Mesenchymal stem cell (in vitro differentiated cells and primary cell): Measurements from ENCODE around the gene GAREM1.
A peak's percentile ranks its signal among the peaks of the same experiment; 100 is the strongest.

Experiments used
- DNase-seq: peaks from one replicate; pipeline ENCODE4 v3.0.0-alpha.2; 2013
- H2AFZ ChIP-seq: one replicate; pipeline ENCODE4 v1.6.1; 2013; ENCODE audit warnings: low read depth, mild to moderate bottlenecking, control low read depth, inconsistent platforms, low read length, moderate library complexity
- H2AK5ac ChIP-seq: 2 replicates; pipeline ENCODE4 v1.6.1; 2013; ENCODE audit warnings: low read length, moderate library complexity, mild to moderate bottlenecking, inconsistent platforms; ENCODE audit not compliant: severe bottlenecking
- H2BK120ac ChIP-seq: one replicate; pipeline ENCODE4 v1.6.1; 2013; ENCODE audit warnings: low read depth, mild to moderate bottlenecking, inconsistent platforms, low read length, moderate library complexity
- H2BK12ac ChIP-seq, 2 experiments: one replicate each; pipeline ENCODE4 v1.6.1; 2013; ENCODE audit warnings: inconsistent platforms in 2 of 2, low read length in 2 of 2, mild to moderate bottlenecking in 2 of 2, moderate library complexity in 2 of 2, control low read depth in 1 of 2
- H2BK15ac ChIP-seq: one replicate; pipeline ENCODE4 v1.6.1; 2013; ENCODE audit warnings: mild to moderate bottlenecking, low read depth, inconsistent platforms; ENCODE audit not compliant: poor library complexity, severe bottlenecking
- H2BK5ac ChIP-seq: 2 replicates; pipeline ENCODE4 v1.6.1; 2013; ENCODE audit warnings: low read depth, mild to moderate bottlenecking, low read length, control low read depth, inconsistent platforms; ENCODE audit not compliant: poor library complexity, severe bottlenecking
- H3K14ac ChIP-seq, 2 experiments: one replicate each; pipeline ENCODE4 v1.6.1; 2013; ENCODE audit warnings: inconsistent platforms in 2 of 2, low read length in 2 of 2, control low read depth in 1 of 2, mild to moderate bottlenecking in 1 of 2, moderate library complexity in 1 of 2
- H3K18ac ChIP-seq, 2 experiments: one replicate each; pipeline ENCODE4 v1.6.1; 2013; ENCODE audit warnings: inconsistent platforms in 2 of 2, low read length in 2 of 2, control low read depth in 1 of 2, low read depth in 1 of 2, mild to moderate bottlenecking in 1 of 2
- H3K23ac ChIP-seq, 2 experiments: one replicate each; pipeline ENCODE4 v1.6.1; 2013; ENCODE audit warnings: inconsistent platforms in 2 of 2, low read length in 2 of 2, mild to moderate bottlenecking in 2 of 2, moderate library complexity in 2 of 2, control low read depth in 1 of 2
- H3K27ac ChIP-seq: 2 replicates; pipeline ENCODE4 v1.5.1; 2013; ENCODE audit warnings: mild to moderate bottlenecking, moderate library complexity, low read length, control low read depth, inconsistent platforms; ENCODE audit not compliant: poor library complexity, severe bottlenecking
- H3K27me3 ChIP-seq, 2 experiments: 2 replicates each; pipeline versions ENCODE4 v1.6.1 to v1.7.0; 2013; ENCODE audit warnings: low read length in 2 of 2, mild to moderate bottlenecking in 2 of 2, moderate library complexity in 2 of 2, control low read depth in 1 of 2, inconsistent platforms in 1 of 2; ENCODE audit not compliant: control insufficient read depth in 1 of 2, insufficient read depth in 1 of 2
- H3K36me3 ChIP-seq, 2 experiments: 2 replicates each; pipeline versions ENCODE4 v1.6.1 to v1.7.0; 2013; ENCODE audit warnings: low read length in 2 of 2, control low read depth in 1 of 2, inconsistent platforms in 1 of 2, low read depth in 1 of 2, mild to moderate bottlenecking in 1 of 2; ENCODE audit not compliant: insufficient read depth in 2 of 2, control insufficient read depth in 1 of 2
- H3K4ac ChIP-seq, 2 experiments: one replicate each; pipeline ENCODE4 v1.6.1; 2013; ENCODE audit warnings: inconsistent platforms in 2 of 2, low read length in 2 of 2, mild to moderate bottlenecking in 2 of 2, moderate library complexity in 2 of 2, control low read depth in 1 of 2, low read depth in 1 of 2
- H3K4me1 ChIP-seq: 2 replicates; pipeline ENCODE4 v1.6.1; 2013; ENCODE audit warnings: low read depth, low read length, control low read depth; ENCODE audit not compliant: control insufficient read depth, insufficient read depth
- H3K4me2 ChIP-seq: 2 replicates; pipeline ENCODE4 v1.6.1; 2013; ENCODE audit warnings: low read length, mild to moderate bottlenecking, inconsistent platforms; ENCODE audit not compliant: poor library complexity, severe bottlenecking
- H3K4me3 ChIP-seq, 2 experiments: 2 replicates each; pipeline versions ENCODE4 v1.5.1 to v1.7.0; 2013; ENCODE audit warnings: low read length in 2 of 2, mild to moderate bottlenecking in 2 of 2, control low read depth in 1 of 2, low read depth in 1 of 2; ENCODE audit not compliant: insufficient read depth in 1 of 2
- H3K79me1 ChIP-seq: replicated peaks from 2 replicates; pipeline ENCODE4 v1.6.1; 2013; ENCODE audit warnings: mild to moderate bottlenecking, control low read depth, low read length, inconsistent platforms; ENCODE audit not compliant: poor library complexity, severe bottlenecking
- H3K9ac ChIP-seq: 2 replicates; pipeline ENCODE4 v1.7.0; 2013; ENCODE audit warnings: mild to moderate bottlenecking, low read length, moderate library complexity
- H3K9me3 ChIP-seq: 2 replicates; pipeline ENCODE4 v1.7.0; 2013; ENCODE audit warnings: mild to moderate bottlenecking, low read length; ENCODE audit not compliant: control insufficient read depth
- H4K8ac ChIP-seq: one replicate; pipeline ENCODE4 v1.6.1; 2013; ENCODE audit warnings: inconsistent platforms, mild to moderate bottlenecking, low read length, moderate library complexity
- H4K91ac ChIP-seq: one replicate; pipeline ENCODE4 v1.6.1; 2013; ENCODE audit warnings: mild to moderate bottlenecking, low read length, inconsistent platforms
- WGBS: methylation state at CpG from one replicate; pipeline ENCODE4 v1.1.7; 2013; ENCODE audit warnings: mixed read lengths; 5-methylcytosine and 5-hydroxymethylcytosine counted together

GAREM1 gene

GRCh38 chr18:32443706-32444215 lies 26.9 kb downstream of the GAREM1 start:
- H2BK120ac ChIP-seq: no peak overlapping the region
- no peak for DNase-seq
- H3K36me3 ChIP-seq: no peaks in the 10 kb centered on the region
- no peak overlapping the region for H2BK5ac ChIP-seq
- no peak overlapping the region for H3K18ac ChIP-seq
- H3K79me1 ChIP-seq: peaks cover 13% of the 10 kb centered on the region
- no peak overlapping the region for H2AK5ac ChIP-seq
- H4K91ac ChIP-seq: no peak overlapping the region
- whole genome bisulfite sequencing: 100% methylated on average over 4 of the region's 5 CpGs
- no peak overlapping the region for H3K14ac ChIP-seq
- no peak overlapping the region for H4K8ac ChIP-seq
- H3K4me3 ChIP-seq: no peak overlapping the region
- no peak overlapping the region for H3K4ac ChIP-seq
- no peak overlapping the region for H3K27ac ChIP-seq
- H2AFZ ChIP-seq: no peak overlapping the region
- H3K27me3 ChIP-seq: no peaks in the 10 kb centered on the region
- H3K23ac ChIP-seq: no peak overlapping the region
- H2BK15ac ChIP-seq: no peak overlapping the region
- no peak overlapping the region for H3K9ac ChIP-seq
- H3K4me1 ChIP-seq: no peaks in the 10 kb centered on the region
- H3K4me2 ChIP-seq: no peak overlapping the region
- no peak overlapping the region for H2BK12ac ChIP-seq
- H3K9me3 ChIP-seq: no peaks in the 10 kb centered on the region

- 50% methylated on average over 1 of the region's 2 CpGs for WGBS
Measured at GRCh38 chr18:32443033-32443705, 27.5 kb downstream of the GAREM1 start.

GRCh38 chr18:32442575-32442974 lies 28.1 kb downstream of the GAREM1 start:
- Histone ChIP-seq H2AFZ (no peak overlapping the region), H2BK15ac (no peak overlapping the region), H2BK12ac (no peak overlapping the region), H2BK120ac (no peak overlapping the region), H3K14ac (no peak overlapping the region), H3K36me3 (no peaks in the 10 kb centered on the region), H3K9ac (no peak overlapping the region), H3K18ac (no peak overlapping the region), H3K27ac (no peak overlapping the region), H2BK5ac (no peak overlapping the region), H4K91ac (no peak overlapping the region), H3K23ac (no peak overlapping the region), H4K8ac (no peak overlapping the region), H3K4ac (no peak overlapping the region), H3K79me1 (peaks cover 16% of the 10 kb centered on the region), H3K27me3 (no peaks in the 10 kb centered on the region), H3K4me3 (no peak overlapping the region), H3K4me1 (peaks cover 3% of the 10 kb centered on the region), H3K9me3 (no peaks in the 10 kb centered on the region), H3K4me2 (no peak overlapping the region), H2AK5ac (no peak overlapping the region)
- no peak for DNase-seq

More at GRCh38 chr18:32443033-32443705, 27.5 kb downstream of the GAREM1 start:
- Histone ChIP-seq H3K4ac (no peak overlapping the region), H3K23ac (no peak overlapping the region), H3K79me1 (peaks cover 15% of the 10 kb centered on the region), H3K4me1 (peaks cover 2% of the 10 kb centered on the region), H3K9me3 (no peaks in the 10 kb centered on the region), H4K91ac (no peak overlapping the region), H3K9ac (no peak overlapping the region), H2BK5ac (no peak overlapping the region), H3K14ac (no peak overlapping the region), H2BK12ac (no peak overlapping the region), H3K4me3 (no peak overlapping the region), H3K18ac (no peak overlapping the region), H3K4me2 (no peak overlapping the region), H4K8ac (no peak overlapping the region), H2BK120ac (no peak overlapping the region), H3K27ac (no peak overlapping the region), H3K36me3 (no peaks in the 10 kb centered on the region), H2AK5ac (no peak overlapping the region), H2BK15ac (no peak overlapping the region), H2AFZ (no peak overlapping the region), H3K27me3 (no peaks in the 10 kb centered on the region)
- no peak for DNase-seq

- Histone ChIP-seq H2BK120ac (no peak overlapping the region), H3K4me2 (no peak overlapping the region), H2BK5ac (no peak overlapping the region), H2AFZ (no peak overlapping the region), H3K4ac (no peak overlapping the region), H3K4me3 (peak overlapping the region in 1 of 2 experiments; percentile 59), H3K27ac (no peak overlapping the region), H4K8ac (no peak overlapping the region), H3K9me3 (no peaks in the 10 kb centered on the region), H3K14ac (no peak overlapping the region), H3K36me3 (no peaks in the 10 kb centered on the region), H3K79me1 (peaks cover 16% of the 10 kb centered on the region), H3K18ac (no peak overlapping the region), H2BK12ac (no peak overlapping the region), H2BK15ac (no peak overlapping the region), H4K91ac (no peak overlapping the region), H3K9ac (peak overlapping the region; percentile 15), H3K27me3 (no peaks in the 10 kb centered on the region), H2AK5ac (no peak overlapping the region), H3K23ac (no peak overlapping the region), H3K4me1 (peaks cover 3% of the 10 kb centered on the region)
- no peak for DNase-seq
- WGBS: 96% methylated on average over 8 of the region's 8 CpGs
Measured at GRCh38 chr18:32441533-32441932, 29.1 kb downstream of the GAREM1 start.
